HG03520 (cell line): Measurements from ENCODE around the gene TGFB3.

Experiments
- ATAC-seq: cut with Tn5 transposase; IDR thresholded peaks from one replicate; pipeline ENCODE4 v1.9.1; 2021; ENCODE audit warnings: mild to moderate bottlenecking, moderate library complexity; ENCODE audit not compliant: unreplicated experiment

TGFB3 gene

GRCh38 chr14:75909630-75910029 is 72.2 kb downstream of the TGFB3 start:
- no peak for ATAC-seq
